Natural killer cell (primary cell): ENCODE results near the gene FAM181A. TPM values are rescaled to one million over a fixed set of nuclear protein-coding genes. Genes with fewer than 3 reads are reported as not detected.

Experiments
- ATAC-seq, 3 donors: fragments of 150-1000 bp in 2 of 3; fragments of 200-7000 bp in 1 of 3; cut with Tn5 transposase; 1 replicate in 1 of 3; 2 replicates in 2 of 3; pipeline ENCODE4 v1.10.0; 2021; ENCODE audit warnings: mild to moderate bottlenecking in 2 of 3, moderate library complexity in 2 of 3
- DNase-seq, 2 donors: peaks; one replicate each; pipeline versions ENCODE4 v3.0.0 to v3.0.0-alpha.2; 2013 to 2021; ENCODE audit warnings: mixed read lengths in 1 of 2
- H3K27ac ChIP-seq: one replicate; pipeline ENCODE4 v1.5.1; 2013; ENCODE audit warnings: mild to moderate bottlenecking, low read length
- H3K27me3 ChIP-seq: one replicate; pipeline ENCODE4 v1.6.1; 2013; ENCODE audit warnings: low read length; ENCODE audit not compliant: control insufficient read depth, insufficient read depth
- H3K36me3 ChIP-seq: one replicate; pipeline ENCODE4 v1.6.1; 2013; ENCODE audit warnings: low read length; ENCODE audit not compliant: control insufficient read depth, insufficient read depth
- H3K4me1 ChIP-seq: one replicate; pipeline ENCODE4 v1.6.1; 2013; ENCODE audit warnings: low read length; ENCODE audit not compliant: control insufficient read depth, insufficient read depth
- H3K4me3 ChIP-seq: one replicate; pipeline ENCODE4 v1.5.1; 2013; ENCODE audit warnings: low read length
- H3K9me3 ChIP-seq: one replicate; pipeline ENCODE4 v1.6.1; 2013; ENCODE audit warnings: low read length; ENCODE audit not compliant: control insufficient read depth, insufficient read depth
- H3K27ac Mint-ChIP-seq, 2 donors: one replicate each; pipeline ENCODE4 v1.8.0; 2022; ENCODE audit warnings: mild to moderate bottlenecking in 2 of 2, mixed read lengths in 2 of 2, moderate library complexity in 1 of 2
- H3K27me3 Mint-ChIP-seq, 2 donors: one replicate each; pipeline ENCODE4 v1.8.0; 2022; ENCODE audit warnings: low read depth in 2 of 2, mixed read lengths in 2 of 2
- H3K36me3 Mint-ChIP-seq: one replicate; pipeline ENCODE4 v1.8.0; 2022; ENCODE audit warnings: mixed read lengths
- H3K4me1 Mint-ChIP-seq, 2 donors: one replicate each; pipeline ENCODE4 v1.8.0; 2022; ENCODE audit warnings: mixed read lengths in 2 of 2
- H3K4me3 Mint-ChIP-seq: one replicate; pipeline ENCODE4 v1.8.0; 2022; ENCODE audit warnings: mild to moderate bottlenecking, moderate library complexity, mixed read lengths
- H3K9me3 Mint-ChIP-seq, 2 donors: one replicate each; pipeline ENCODE4 v1.8.0; 2022; ENCODE audit warnings: mixed read lengths in 2 of 2
- WGBS: methylation state at CpG from one replicate; pipeline ENCODE4 v1.1.7; 2013; ENCODE audit warnings: missing lambda C conversion rate; ENCODE audit not compliant: insufficient coverage; 5-methylcytosine and 5-hydroxymethylcytosine counted together
- intact Hi-C: fragments of 100-400 bp; cut with micrococcal nuclease; formaldehyde crosslinking; loops from one replicate; pipeline ENCODE4 v1.14.2; 2022
- total RNA-seq, 4 donors: library from RNA; stranded (reverse); fragments of 120-200 nt in 1 of 4; gene quantifications; one replicate each; pipeline versions ENCODE4 v1.2.3 to v1.2.4, GENCODE V29; 2013 to 2022
- TF ChIP-seq, protein P1 (sequence below): fragments of 200-600 bp; IDR thresholded peaks from one replicate; pipeline ENCODE4 v1.8.0; 2022; ENCODE audit warnings: antibody characterized with exemption

FAM181A gene
- total RNA-seq, 3 donors from 2014 or later (not counting 1 experiment from before 2014, with no cell fraction given), result not detected

DNA sequence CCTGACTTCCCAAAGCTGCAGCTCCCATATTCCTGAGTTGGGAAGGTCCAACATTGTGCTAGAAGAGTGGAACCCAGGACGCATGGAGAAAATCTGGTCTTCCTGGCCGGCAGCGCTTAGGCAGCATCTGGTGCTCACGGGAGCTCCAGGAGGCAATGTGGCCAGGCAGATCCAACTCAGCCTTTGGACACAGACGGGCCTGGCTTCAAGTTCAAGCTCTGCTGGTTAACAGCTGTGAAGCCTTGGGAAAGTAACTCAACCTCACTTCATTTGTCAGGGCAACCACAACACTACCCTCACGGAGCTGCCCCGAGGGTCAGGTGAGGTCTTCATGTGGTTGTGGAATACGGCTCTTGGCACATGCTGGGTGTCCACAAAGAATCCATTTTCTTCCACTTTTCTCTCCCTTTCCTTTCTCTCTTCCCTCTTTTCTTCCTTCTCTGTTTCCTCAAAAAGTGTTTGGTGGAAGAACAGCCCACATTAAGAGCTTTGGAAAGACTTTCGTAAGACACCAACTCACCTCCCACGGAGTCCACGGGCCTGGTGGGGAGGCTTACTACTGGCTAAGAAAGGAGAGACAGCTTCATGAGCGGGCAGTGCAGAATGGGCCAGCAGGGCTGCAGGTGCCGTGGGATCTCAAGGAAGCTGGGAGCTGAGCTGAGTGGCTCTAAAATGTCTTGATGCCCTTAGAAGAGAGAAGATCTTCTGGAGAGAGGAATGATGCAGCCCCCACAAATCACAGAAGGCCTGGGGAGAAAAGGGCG lies 2.4 kb upstream of the FAM181A start:
- no peaks in the 10 kb centered on the region for H3K27me3 Mint-ChIP-seq
- Histone ChIP-seq H3K9me3 (no peaks in the 10 kb centered on the region), H3K4me3 (no peak overlapping the region), H3K27ac (no peak overlapping the region), H3K4me1 (no peaks in the 10 kb centered on the region), H3K36me3 (no peaks in the 10 kb centered on the region), H3K27me3 (no peaks in the 10 kb centered on the region)
- ATAC-seq, result no peak
- H3K4me3 Mint-ChIP-seq, result no peak overlapping the region
- peaks cover 0 to under 1% of the 10 kb centered on the region in 2 donors for H3K9me3 Mint-ChIP-seq
- WGBS, result 91% methylated on average over 14 of the region's 14 CpGs
- no peaks in the 10 kb centered on the region for H3K4me1 Mint-ChIP-seq
- intact Hi-C loops, result no loop called here
- DNase-seq, result no peak
- TF ChIP-seq, protein P1, sequence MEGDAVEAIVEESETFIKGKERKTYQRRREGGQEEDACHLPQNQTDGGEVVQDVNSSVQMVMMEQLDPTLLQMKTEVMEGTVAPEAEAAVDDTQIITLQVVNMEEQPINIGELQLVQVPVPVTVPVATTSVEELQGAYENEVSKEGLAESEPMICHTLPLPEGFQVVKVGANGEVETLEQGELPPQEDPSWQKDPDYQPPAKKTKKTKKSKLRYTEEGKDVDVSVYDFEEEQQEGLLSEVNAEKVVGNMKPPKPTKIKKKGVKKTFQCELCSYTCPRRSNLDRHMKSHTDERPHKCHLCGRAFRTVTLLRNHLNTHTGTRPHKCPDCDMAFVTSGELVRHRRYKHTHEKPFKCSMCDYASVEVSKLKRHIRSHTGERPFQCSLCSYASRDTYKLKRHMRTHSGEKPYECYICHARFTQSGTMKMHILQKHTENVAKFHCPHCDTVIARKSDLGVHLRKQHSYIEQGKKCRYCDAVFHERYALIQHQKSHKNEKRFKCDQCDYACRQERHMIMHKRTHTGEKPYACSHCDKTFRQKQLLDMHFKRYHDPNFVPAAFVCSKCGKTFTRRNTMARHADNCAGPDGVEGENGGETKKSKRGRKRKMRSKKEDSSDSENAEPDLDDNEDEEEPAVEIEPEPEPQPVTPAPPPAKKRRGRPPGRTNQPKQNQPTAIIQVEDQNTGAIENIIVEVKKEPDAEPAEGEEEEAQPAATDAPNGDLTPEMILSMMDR, result no peak
- H3K36me3 Mint-ChIP-seq, result no peaks in the 10 kb centered on the region
- no peak overlapping the region for H3K27ac Mint-ChIP-seq

DNA sequence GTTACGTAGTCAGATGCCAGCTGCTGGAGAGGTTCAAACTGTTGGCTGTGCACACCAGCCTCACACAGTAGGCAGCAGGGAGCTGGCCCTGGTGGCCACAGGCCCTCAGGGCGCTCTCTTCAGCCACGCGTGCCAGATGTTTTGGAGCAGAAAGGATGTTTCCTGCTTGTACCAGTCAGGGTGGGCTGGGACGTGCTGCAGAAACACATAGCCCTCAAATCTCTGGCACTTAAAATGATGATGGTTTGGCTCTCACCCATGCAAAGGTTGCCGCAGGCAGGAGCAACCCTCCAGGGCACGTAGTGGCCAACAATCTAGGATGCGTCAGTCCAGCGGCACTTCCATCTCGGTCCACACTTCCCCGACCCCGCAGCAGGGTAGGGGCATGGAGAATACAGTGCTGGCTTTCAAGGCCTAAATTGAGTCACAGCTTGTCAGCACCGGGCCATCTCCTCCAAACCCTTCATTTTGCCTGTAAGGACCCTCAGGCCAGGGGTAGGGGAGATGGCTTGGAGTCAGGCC lies 1.7 kb upstream of the FAM181A start:
- Histone ChIP-seq H3K27me3 (no peaks in the 10 kb centered on the region), H3K4me3 (no peak overlapping the region), H3K36me3 (no peaks in the 10 kb centered on the region), H3K4me1 (no peaks in the 10 kb centered on the region), H3K9me3 (no peaks in the 10 kb centered on the region), H3K27ac (no peak overlapping the region)
- Mint-ChIP-seq H3K36me3 (no peaks in the 10 kb centered on the region), H3K4me3 (no peak overlapping the region), H3K27me3 (no peaks in the 10 kb centered on the region), H3K27ac (no peak overlapping the region), H3K9me3 (no peaks in the 10 kb centered on the region), H3K4me1 (no peaks in the 10 kb centered on the region)
- ATAC-seq (no peak), DNase-seq (no peak)
- WGBS, result 88% methylated on average over 13 of the region's 13 CpGs
- TF ChIP-seq, protein P1, result no peak
- intact Hi-C loops, result no loop called here

DNA sequence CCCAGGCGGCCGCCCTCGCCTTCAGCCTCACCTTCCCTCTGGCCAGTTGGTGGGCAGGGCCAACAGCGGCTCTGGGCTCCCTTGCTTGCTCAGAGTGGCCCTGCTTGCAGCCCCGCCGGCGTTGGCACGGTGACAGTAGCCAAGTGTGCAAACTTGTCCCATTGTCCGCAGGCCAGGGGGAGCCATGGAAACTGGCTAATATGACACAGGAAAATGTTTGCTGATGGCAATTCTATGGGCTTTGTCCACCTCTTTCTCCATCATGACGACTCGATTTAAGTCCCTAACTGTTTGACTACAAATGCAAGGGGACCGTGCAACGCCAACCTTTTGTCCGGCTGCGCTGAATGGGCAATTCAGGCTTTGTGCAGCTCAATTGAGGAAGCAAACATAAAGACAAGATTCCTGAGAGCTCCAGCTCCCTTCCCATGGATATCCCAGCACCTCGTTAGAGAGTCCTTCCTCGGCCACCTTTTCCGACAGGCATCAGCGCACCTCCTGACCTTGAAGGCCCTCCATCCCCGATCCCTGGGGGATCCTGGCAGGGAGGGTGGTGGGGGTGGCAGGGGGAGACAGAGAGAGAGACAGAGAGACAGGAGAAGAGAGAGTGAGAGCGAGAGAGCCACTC lies 785 bp upstream of the FAM181A start:
- Mint-ChIP-seq H3K4me3 (no peak overlapping the region), H3K27me3 (no peaks in the 10 kb centered on the region), H3K27ac (no peak overlapping the region), H3K9me3 (no peaks in the 10 kb centered on the region), H3K4me1 (no peaks in the 10 kb centered on the region), H3K36me3 (no peaks in the 10 kb centered on the region)
- no peak overlapping the region for H3K27ac ChIP-seq
- intact Hi-C loops, result no loop called here
- 88% methylated on average over 21 of the region's 21 CpGs for WGBS
- no peaks in the 10 kb centered on the region for H3K36me3 ChIP-seq
- H3K4me1 ChIP-seq, result no peaks in the 10 kb centered on the region
- ATAC-seq (no peak), DNase-seq (no peak)
- H3K9me3 ChIP-seq, result no peaks in the 10 kb centered on the region
- no peak overlapping the region for H3K4me3 ChIP-seq
- TF ChIP-seq, protein P1, result no peak
- no peaks in the 10 kb centered on the region for H3K27me3 ChIP-seq
